Activated CD8-positive, alpha-beta memory T cell treated with anti-CD3 and anti-CD28 coated beads, Interleukin-2, amount 50 U/mL, for 1 hour (primary cell): ENCODE data around the gene DNAJB13.
"Not testable (repeated sequence)": the region's sequence is repeated elsewhere in the genome, so short reads cannot be mapped to it uniquely, and the experiment has no call there.

Source experiments
- DNase-seq: peaks from one replicate; pipeline ENCODE4 v3.0.0-alpha.2; 2020; ENCODE audit errors: extremely low read depth

Gene DNAJB13

DNA sequence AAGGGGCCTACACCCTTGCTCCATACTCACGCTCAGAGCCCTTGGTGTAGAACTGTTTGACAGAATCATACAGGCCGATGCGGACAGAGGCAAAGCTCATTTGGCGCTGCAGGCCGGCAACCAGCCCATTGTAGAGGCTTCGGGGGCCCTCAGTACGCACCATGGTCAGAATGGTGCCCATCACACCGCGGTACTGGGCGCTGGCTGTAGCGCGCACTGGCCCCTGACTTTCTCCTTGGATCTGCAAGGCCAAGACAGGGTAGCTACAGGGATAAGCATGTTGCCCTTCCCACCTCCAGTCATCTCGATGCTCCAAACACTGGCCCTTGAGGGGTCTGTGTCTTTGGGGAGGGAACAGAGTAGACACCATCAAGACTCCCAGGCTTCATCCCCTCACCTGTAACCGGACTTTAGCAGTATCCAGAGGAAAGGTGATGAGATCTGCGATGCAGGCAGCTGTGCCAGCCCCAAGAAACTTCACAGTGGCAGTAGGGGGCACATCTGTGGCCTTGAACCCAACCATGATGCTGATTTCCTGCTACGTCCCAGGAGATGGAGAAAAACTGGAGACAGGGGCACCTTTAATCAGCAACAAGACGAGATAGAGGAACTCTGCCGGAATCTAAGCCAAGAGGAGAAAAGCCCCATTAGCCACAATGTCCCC is 27.2 kb downstream of the DNAJB13 start:
- DNase-seq: no peak

DNA sequence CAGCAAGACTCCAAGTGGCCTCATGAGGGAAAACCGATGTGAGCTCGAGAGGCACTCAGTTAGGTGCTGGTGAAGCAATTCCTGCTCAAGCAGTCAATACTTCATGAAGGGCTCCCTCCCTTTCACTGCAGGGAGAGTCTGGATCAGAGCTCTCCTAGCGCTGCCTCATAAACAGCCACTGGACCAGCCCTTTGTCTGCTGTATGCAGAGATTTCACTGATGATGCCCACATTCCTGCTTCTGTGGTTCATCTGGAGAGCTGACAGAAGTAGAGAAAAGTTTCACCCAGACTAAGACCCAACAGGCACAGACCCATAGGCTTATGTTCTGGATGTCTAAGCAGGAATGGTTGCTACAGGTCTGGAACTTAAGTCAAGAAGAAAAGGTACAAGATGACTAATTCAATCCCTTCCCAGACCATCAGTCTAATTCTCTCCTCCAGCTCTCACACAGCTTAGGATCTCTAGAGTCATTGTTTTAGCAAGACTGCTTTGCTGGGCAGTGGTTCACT is 27.8 kb downstream of the DNAJB13 start:
- no peak for DNase-seq

DNA sequence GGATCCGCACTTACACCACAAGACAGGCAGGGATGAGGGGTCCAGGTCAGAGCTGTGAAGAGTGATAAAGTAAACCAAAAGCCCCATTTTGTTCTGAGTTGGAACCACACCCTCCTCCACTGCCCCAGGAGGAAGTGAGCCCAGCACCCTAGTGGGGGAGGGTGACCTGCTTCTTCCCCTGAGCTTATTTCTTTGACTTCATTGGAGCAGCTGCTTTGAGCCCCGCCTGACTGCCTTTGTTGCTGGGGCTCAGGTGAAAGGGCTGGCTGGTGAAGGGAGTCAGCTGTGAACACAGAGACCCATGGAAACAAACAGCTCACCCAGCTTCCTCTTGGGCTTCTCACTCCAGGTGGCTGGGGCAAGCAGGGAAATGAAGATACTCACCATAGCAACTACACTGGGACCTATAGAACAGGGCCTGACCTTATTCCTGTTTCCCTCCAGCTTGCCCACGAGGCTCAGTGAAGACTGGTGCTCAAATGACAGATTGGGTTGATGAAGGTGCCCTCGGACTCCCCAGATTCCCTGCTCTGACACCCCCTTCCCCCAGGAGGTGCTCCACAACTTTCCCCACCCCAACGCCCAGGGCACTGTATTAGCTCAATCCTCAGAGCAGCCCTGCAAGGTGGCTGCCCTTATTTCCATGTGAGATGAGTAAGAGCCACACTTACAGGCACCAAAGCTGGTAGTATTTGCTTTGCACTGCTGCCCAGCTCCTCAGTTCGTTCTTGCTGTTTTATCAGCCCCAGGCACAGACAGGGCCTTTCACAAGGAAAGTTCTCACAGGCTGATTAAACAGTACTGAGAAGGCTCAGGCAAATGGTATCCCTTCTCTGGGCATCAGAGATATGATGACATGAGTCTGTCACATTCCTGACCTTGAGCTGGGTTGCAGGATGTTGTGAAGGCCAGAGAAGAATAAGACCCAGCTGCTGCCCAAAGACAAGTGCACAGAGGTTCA is 29.5 kb downstream of the DNAJB13 start:
- DNase-seq: peak; percentile 73

DNA sequence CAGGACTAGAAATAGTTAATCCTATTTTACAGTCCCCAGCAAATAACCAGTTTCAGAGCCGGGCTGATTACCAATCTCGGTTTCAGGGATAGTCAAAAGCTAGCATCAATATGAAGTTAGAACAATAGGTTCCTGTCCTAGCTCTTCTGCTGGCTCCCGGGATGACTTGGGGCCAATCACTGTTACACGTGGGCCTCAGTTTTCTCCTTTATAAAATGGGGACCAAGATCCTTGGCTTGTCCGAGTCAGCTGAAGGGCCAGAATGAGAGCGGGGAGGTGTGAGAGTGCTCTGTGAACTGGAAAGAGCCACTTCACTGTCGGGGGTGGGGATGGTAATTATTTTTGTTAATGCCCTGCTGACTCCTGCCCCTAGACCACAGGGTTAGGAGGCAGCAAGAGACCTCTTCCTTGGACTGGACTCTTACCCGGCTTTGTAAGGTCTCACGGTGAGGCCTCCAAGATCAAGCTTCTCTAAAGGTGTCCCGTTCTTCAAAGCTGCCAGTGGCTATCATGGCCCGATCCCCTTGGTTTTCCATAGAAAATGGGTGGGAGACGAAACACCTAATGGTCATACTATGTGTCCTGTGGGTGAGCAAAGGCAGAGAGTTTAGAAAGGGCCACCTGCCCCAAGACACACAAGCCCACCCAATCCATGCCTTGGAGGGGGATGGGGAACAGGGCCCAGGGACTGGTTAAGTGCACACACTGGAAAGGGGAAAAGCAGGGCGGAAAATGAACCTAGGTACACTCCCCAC is 30.4 kb downstream of the DNAJB13 start:
- no peak for DNase-seq

DNA sequence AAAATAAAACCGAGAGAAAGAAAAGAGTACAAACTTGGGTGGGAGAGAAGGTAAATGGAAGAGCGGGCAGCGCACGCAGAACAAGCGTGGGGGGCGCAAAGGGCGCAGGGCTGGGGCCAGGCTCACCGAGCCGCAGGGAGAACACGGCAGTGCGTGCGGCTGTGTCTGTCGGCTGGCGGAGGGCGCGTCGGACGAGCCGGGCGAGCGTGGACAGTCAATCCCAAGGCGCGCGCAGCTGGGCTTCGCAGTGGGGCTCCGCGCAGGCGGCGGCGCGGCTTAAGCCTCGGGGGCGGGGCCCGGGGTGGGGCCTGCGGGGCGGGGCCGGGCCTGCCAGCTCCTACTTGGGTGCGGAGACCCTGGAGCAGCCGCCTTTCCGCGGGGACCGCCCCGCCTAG is 31.8 kb downstream of the DNAJB13 start, which contains the start of gene UCP2:
Gene UCP2 (minus strand): TSS at position 249 of the 395 bp plus-strand sequence. CDS start 4,465 bp downstream, outside the sequence.
- no peak for DNase-seq

DNA sequence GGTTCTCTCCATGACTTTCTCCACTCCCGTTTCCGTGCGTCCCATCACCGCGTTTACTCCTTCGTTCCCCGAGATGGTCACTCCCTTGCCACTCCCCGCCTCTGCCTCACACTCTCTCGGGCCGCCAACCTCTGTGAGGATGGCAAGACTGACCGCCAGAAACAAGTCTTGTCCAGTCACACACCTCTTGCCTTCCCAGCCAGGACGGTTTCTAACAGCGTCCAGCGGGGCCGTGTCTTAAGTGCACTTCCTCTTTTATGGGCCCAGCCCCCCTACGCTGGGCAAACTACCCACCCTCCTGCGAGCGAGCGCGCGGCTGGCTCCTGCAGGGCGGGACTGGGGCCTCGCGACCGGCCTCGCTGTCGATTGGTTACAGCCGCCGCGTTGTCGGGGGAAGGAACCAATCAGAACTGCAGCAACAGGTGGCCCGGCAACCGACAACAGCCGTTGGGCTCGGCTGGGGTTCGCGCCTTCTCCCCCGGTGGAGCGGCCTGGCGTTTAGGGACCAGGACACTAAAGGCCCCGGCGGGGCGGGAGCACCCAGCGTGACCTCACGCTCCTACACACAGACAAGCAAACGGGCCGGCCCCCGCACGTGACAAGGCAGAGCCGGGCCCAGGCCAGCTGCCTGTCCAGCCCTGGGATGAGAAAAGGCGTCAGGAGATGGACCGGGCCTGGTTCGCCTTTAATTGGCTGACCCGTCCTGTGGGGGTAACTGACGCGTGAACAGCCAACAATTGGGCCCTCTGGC is 32.3 kb downstream of the DNAJB13 start:
- peak; percentile 82 for DNase-seq

DNA sequence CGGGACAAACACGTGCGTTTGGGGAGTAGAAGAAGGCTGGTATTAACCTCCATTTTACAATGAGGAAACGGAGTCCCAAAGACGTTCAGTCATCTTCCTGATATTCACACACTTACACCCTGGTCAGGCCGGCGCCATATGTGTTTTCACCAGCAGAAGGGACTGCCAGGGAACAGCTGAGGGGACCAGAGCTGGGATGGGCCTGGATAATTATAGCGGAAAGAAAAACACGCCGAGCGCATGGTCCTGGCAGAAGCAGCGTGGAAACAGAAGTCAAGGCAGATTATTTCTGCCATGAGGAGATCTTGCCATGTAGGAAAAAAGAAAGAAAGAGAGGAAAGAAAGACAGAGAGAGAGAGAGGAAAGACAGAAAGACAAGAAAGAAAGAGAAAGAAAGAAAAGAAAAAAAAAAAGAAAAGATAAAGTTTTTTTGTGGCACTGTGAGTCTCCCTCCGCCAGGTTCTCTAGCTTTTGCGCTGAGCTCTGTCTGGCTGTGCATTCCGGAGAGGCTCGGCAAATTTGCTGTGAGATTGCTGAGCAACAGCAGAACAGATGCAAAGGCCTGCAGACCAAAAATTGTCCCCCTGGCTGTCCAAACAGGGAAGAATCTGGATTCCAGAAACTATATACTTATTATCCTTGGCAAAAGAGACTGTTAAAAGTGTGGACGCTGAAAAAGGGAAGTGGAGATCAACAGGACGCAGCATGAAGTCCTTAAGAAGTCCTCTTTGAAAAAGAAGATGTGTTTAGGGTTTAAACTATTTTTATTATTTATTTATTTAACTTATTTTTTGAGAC is 33.1 kb downstream of the DNAJB13 start:
- DNase-seq: no peak

DNA sequence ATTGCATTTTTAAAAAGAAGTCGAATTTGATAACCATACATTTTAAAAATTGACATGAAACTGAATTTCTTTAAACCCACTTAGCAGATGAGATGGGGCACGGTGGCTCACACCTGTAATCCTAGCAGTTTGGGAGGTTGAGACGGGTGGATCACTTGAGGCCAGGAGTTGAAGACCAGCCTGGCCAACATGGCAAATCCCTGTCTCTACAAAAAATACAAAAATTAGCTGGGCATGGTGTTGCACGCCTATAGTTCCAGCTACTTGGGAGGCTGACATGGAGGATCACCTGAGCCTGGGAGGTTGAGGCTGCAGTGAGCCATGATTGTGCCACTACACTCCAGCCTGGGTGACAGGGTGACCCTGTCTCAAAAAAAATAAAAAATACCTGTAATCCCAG is 34.8 kb downstream of the DNAJB13 start:
- not testable (repeated sequence) for DNase-seq

DNA sequence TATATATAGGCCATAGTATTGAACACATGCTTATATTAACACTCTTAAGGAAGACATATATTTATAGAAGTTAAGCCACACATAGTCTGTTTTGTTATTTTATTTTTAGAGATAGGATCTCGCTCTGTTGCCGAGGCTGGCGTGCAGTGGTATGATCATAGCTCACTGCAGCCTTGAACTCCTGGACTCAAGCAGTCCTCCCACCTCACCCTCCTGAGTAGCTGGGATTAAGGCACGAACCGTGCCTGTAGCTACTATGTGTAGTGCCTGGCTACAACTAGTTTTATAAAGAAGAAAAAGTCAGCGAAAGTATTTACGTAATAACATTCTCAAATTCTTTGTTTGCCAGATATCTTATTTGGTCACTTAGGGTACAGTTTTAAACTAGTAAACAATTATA is 37.4 kb downstream of the DNAJB13 start:
- DNase-seq: no peak

DNA sequence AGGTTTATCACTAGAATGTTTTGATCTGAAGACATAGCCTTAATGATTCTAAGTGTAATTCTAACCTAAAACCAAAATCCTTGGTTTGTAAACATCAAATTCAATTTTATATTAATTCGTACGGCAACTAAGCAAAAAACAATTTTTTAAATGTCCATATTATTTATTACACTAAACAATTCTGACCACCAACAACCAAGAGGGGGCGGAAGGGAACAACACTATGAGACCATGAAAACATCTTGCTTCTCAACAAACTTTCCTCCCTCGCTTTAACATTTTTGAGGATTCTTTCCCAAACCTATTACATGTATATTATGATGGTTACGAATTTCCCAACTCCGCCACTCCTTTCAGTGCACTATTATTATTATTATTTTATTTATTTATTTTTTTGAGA is 38.3 kb downstream of the DNAJB13 start:
- no peak for DNase-seq

DNA sequence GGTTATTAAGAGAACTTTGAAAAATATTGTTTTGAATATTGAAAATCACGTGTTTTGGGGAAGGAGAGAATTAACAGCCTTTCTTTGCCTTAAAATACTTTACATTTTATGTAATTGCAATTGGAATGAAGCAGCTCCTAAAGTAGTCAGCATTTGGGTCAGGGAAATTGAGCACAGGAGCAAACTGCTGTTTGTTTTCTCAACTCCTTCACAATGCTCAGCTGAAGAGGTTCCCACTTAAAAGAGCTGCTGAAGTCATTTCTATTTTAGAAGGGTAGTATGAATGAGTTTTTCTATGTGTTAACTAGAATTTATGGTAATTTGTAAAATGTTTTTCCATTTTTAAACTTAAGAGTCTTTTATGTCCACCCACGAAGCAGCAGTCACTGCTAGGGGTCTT is 39.9 kb downstream of the DNAJB13 start:
- DNase-seq: no peak

DNA sequence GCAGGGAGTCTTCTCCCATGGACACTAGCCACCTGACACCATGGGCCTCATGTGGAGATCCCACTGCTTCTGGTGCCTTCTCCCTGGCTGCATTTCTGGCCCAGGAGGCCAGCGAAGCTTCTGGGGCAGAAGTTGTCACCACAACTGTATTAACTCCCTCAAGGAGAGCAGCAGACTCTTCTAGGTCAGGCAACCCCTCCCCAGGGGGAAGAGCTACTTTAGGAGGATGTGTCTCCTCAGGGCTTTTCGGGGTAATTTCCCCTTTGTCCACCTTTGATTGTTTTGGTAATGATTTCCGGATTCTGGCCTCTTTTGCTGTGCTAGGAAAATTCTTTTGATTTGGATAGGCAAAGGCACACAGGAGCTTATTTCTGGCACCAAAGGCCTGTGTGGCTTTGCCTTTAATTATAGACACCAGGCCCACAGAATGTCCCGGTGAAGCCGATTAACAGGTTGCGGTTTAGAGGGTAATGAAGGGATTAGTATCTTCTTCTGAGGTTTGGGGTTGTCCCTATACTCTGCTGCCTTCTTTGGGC is 40.7 kb downstream of the DNAJB13 start:
- DNase-seq: no peak

DNA sequence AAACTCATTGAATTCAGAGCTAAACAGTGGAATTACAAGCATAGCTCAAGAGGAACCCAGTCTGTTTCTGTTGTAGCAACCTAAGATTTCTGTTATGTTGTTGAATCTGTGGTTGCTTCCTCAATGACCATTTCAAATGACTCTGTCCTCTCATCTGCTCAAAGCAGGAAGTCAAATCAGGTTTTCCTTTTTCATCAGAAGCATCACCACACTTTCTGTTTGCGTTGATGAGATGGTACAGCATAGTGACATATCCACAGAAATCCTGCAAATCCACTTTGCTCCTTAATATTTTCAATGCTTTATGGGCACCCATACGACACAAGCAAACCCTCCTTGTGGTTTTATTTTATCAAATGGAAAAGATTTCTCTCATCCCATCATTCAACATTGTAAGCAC is 44.4 kb downstream of the DNAJB13 start:
- DNase-seq: no peak

DNA sequence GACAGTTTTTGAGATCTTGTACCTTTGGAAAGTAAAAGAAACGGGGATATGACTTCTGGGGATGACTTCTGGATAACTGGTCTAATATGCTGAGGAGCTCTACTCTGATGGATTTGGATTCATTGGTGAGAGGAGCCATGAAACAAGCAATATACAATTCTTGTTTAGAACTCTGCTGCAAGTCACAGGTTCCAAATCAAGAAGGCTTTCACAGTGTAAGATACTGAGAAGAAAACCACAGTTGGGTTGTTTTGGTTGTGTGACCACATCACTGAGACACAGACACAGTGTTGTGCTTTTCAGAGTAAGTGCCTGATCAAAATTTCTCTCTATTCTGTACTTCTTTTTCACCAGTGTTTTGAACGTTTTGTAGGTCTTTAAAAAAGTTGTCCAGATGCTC is 44.9 kb downstream of the DNAJB13 start:
- no peak for DNase-seq

DNA sequence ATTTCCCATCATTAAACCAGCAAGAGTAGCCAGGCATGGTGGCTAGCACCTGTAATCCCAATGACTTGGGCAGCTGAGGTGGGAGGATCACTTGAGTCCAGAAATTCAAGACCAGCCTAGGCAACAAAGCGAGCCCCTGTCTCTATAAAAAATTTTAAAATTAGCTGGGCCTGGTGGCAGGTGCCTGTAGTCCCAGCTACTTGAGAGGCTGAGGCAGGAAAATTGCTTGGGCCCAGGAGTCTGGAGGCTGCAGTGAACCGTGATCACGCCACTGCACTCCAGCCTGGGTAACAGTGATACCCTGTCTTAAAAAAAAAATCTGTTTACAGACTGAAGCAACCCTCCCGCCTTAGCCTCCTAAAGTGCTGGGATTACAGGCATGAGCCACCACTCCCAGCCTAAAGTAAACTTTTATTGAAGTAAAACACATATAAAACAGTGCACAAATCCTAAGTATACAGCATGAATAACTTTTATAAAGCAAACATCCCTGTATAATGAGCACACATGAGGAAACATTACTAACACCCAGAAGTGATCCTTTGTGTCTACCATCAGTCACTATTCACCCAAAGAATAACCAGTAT is 45.4 kb downstream of the DNAJB13 start:
- DNase-seq: no peak

DNA sequence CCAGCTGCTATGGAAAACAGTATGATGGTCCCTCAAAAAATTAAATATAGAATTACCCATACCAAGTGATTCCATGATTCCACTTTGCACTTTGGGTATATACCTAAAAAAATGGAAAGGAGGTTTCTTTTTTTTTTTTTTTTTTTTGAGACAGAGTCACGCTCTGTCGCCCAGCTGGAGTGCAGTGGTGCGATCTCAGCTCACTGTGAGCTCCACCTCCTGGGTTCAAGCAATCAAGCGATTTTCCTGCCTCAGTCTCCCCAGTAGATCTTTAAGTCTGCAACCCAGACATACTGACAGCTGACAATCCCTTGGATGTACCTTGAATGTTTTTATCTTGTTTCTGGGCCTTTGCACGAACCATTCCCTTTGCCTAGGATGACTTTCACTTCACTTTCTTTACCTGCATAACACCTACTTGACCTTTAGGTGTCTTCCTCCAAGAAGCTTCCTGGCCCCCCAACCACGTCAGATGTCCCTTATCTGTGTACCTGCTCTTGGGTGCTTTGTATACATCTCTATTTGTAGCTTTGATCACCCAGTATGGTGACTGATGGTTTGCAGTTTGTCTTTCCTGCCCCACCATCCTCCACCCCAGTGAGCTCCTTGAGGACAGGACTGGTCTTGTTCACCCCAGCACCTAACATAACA is 46.4 kb downstream of the DNAJB13 start:
- DNase-seq: no peak

DNA sequence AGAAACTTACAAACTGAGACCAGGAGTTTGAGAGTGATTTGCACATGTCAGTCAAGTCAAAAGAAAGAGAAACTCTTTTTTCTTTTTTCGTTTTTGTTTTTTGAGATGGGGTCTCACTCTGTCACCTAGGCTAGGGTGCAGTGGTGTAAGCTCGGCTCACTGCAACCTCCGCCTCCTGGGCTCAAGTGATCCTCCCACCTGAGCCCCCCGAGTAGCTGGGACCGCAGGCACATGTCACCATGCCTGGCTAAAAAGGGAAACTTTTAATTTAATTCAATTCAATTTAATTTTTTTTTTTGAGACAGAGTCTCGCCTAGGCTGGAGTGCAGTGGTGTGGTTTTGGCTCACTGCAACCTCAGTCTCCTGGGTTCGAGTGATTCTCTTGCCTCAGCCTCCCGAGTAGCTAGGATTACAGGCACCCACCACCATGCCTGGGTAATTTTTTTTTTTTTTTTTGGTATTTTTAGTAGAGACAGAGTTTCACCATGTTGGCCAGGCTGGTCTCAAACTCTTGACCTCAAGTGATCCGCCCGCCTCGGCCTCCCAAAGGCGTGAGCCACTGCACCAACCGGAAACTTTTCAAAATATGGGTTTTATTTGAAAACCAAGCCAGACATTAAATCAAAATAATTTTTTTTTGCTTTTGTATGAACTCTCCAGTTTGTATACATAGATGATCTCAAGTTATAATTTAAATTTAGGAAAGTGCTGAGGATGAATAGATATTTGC is 48.2 kb downstream of the DNAJB13 start:
- DNase-seq: no peak

DNA sequence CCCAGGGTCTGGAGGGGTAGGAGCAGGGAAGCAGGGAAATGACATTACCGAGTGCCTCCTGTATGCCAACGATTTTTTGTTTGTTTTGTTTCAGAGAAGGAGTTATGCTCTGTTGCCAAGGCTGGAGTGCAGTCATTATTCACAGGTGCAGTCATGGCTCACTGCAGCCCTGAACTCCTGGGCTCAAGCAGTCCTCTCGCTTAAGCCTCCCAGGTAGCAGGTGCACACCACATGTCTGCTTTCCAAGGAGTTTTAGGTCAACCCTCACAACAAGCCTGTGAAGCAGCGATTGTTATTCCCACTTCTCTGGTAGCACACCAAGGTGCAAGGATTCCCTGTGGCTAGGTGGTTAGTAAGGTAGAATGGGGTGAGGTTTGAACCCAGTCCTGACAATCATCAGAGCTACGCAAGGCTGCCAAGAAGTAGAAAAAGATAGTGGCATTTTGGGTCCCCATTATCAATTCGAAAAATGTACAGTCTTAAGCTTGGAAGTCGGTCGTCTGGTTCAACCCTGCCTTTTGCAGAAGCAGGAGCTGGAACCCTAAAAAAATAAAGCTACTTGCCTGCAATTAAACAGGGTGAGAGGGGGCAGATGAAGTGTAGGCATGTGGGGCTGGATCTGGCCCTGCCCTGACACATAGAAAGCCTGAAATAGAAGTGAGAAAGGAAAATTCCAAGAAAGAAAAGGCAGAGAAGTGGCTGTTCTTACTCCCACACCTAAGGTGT is 48.9 kb downstream of the DNAJB13 start:
- no peak for DNase-seq
